HepG2 (cell line): ENCODE measurements around the gene NCOA7. TPM values are rescaled to one million over a fixed set of nuclear protein-coding genes. Genes with fewer than 3 reads are reported as not detected.

Source experiments
- ATAC-seq: fragments of 200-7000 bp; cut with Tn5 transposase; 3 replicates; pipeline ENCODE4 v1.9.1; 2020; ENCODE audit warnings: mild to moderate bottlenecking, moderate library complexity
- BruUV-seq: library from RNA; stranded (reverse); fragments of 400-500 nt; replicated peaks from 2 replicates; lab custom pipeline; 2021; lab: Mats Ljungman, UMichigan
- CTCF ChIA-PET: fragments of 300-600 bp; formaldehyde crosslinking; extraction: SDS; loops from one replicate; lab custom pipeline; 2021; ENCODE audit warnings: low total read pairs, inconsistent platforms, low intra/inter-chr PET ratio; lab: Yijun Ruan, JAX
- POLR2A ChIA-PET: fragments of 350-600 bp; sonication (Branson Sonifier 250); formaldehyde crosslinking; loops from one replicate; lab custom pipeline; 2020; ENCODE audit warnings: antibody characterized with exemption, inconsistent platforms; lab: Yijun Ruan, JAX
- DNase-seq: peaks from one replicate; pipeline ENCODE4 v3.0.0-alpha.2; 2015; ENCODE audit warnings: low spot score
- FAIRE-seq: peaks from 3 replicates; lab custom pipeline; 2011; peaks lifted over from hg19 to GRCh38; lab: Jason Lieb, UNC
- H2AFZ ChIP-seq: one replicate; pipeline ENCODE4 v1.6.1; 2011; ENCODE audit warnings: low read length, inconsistent platforms
- H3K27ac ChIP-seq: fragments of 300-600 bp; 3 replicates; pipeline ENCODE4 v1.8.0; 2011; ENCODE audit warnings: mixed run types, mild to moderate bottlenecking, mixed read lengths, low read length, inconsistent platforms; ENCODE audit not compliant: insufficient read depth; ENCODE audit errors: extremely low read length
- H3K27me3 ChIP-seq, 2 experiments: fragments of 200-600 bp in 1 of 2; 2 replicates in 1 of 2; 3 replicates in 1 of 2; pipeline versions ENCODE4 v1.6.0 to v1.8.0; 2011; ENCODE audit warnings: low read length in 2 of 2, mild to moderate bottlenecking in 2 of 2, moderate library complexity in 2 of 2, inconsistent platforms in 1 of 2; ENCODE audit not compliant: insufficient read depth in 2 of 2, control insufficient read depth in 1 of 2
- H3K36me3 ChIP-seq, 2 experiments: fragments of 200-600 bp in 1 of 2; replicated peaks in 1 of 2; 2 replicates in 1 of 2; 3 replicates in 1 of 2; pipeline versions ENCODE4 v1.5.1 to v1.8.0; 2011; ENCODE audit warnings: low read length in 2 of 2, inconsistent platforms in 1 of 2; ENCODE audit not compliant: insufficient read depth in 2 of 2, control insufficient read depth in 1 of 2
- H3K4me1 ChIP-seq: 2 replicates; pipeline ENCODE4 v1.5.1; 2012; ENCODE audit warnings: low read length, inconsistent platforms; ENCODE audit not compliant: insufficient read depth
- H3K4me2 ChIP-seq: 2 replicates; pipeline ENCODE4 v1.6.0; 2011; ENCODE audit warnings: low read depth, low read length, inconsistent platforms
- H3K4me3 ChIP-seq, 3 experiments: fragments of 200-600 bp in 1 of 3; sonication (generic), shearing (Covaris generic) in 1 of 3; replicated peaks in 1 of 3; 2 replicates each; pipeline ENCODE4 v1.5.1; 2011 to 2016; ENCODE audit warnings: low read length in 3 of 3, inconsistent platforms in 2 of 3, low read depth in 2 of 3, mild to moderate bottlenecking in 2 of 3, control low read depth in 1 of 3, mixed read lengths in 1 of 3; ENCODE audit not compliant: insufficient read depth in 1 of 3
- H3K79me2 ChIP-seq: one replicate; pipeline ENCODE4 v1.6.1; 2011; ENCODE audit warnings: low read length, inconsistent platforms; ENCODE audit not compliant: insufficient read depth
- H3K9ac ChIP-seq: 2 replicates; pipeline ENCODE4 v1.6.0; 2011; ENCODE audit warnings: mild to moderate bottlenecking, low read depth, low read length, inconsistent platforms; ENCODE audit not compliant: insufficient read depth
- H3K9me3 ChIP-seq: 2 replicates; pipeline ENCODE4 v1.5.1; 2012; ENCODE audit warnings: mild to moderate bottlenecking, low read length
- H4K20me1 ChIP-seq: 2 replicates; pipeline ENCODE4 v1.6.0; 2011; ENCODE audit warnings: inconsistent platforms, mild to moderate bottlenecking, low read length, moderate library complexity; ENCODE audit not compliant: insufficient read depth
- CCAR2 ChIP-seq: fragments of 200-400 bp; formaldehyde crosslinking; optimal IDR thresholded peaks from 2 replicates; pipeline ENCODE3; 2018; ENCODE audit warnings: low read depth, mild to moderate bottlenecking, low read length, moderate library complexity
- HNF1A ChIP-seq, 2 experiments: sonication (generic) in 1 of 2; formaldehyde crosslinking in 1 of 2; IDR thresholded peaks; 2 replicates each; pipeline versions ENCODE4 v1.4.0 to v1.6.1; 2016 to 2020; ENCODE audit warnings: borderline replicate concordance in 1 of 2, low read depth in 1 of 2, mild to moderate bottlenecking in 1 of 2, missing genetic modification reagents in 1 of 2
- NFIB ChIP-seq: sonication (generic); formaldehyde crosslinking; IDR thresholded peaks from 2 replicates; pipeline ENCODE4 v1.9.0; 2021; ENCODE audit warnings: missing genetic modification reagents, mild to moderate bottlenecking, borderline replicate concordance
- SALL2 ChIP-seq: sonication (generic); formaldehyde crosslinking; IDR thresholded peaks from 2 replicates; pipeline ENCODE4 v1.8.1; 2023; ENCODE audit warnings: mild to moderate bottlenecking, missing genetic modification reagents, inconsistent platforms
- SAP130 ChIP-seq: IDR thresholded peaks from 2 replicates; pipeline ENCODE4 v1.6.1; 2016; ENCODE audit warnings: low read depth
- ZNF598 ChIP-seq: sonication (generic); formaldehyde crosslinking; IDR thresholded peaks from 2 replicates; pipeline ENCODE4 v1.5.1; 2020; ENCODE audit warnings: mild to moderate bottlenecking, missing genetic modification reagents, borderline replicate concordance
- WGBS: methylation state at CpG from one replicate; pipeline ENCODE4 v1.1.6; 2017; ENCODE audit warnings: low lambda C conversion rate; 5-methylcytosine and 5-hydroxymethylcytosine counted together
- in situ Hi-C: cut with HindIII; loops from 2 replicates; pipeline ENCODE4 v1.10.0; 2017; ENCODE audit warnings: low pct_unique_long_range_greater_than_20kb; ENCODE audit not compliant: extremely low pct_ligation_motif_present
- intact Hi-C: fragments of 100-400 bp; cut with micrococcal nuclease; formaldehyde crosslinking; loops from one replicate; pipeline ENCODE4 v1.10.0; 2022; ENCODE audit not compliant: unreplicated experiment
- polyA plus RNA-seq, 8 experiments: library from polyadenylated mRNA; depleted of rRNA in 3 of 8; stranded (reverse) in 7 of 8; unstranded in 1 of 8; fragments of >200 nt; fragmentation: Illumina TruSeq in 4 of 8; extraction: Trizol in 4 of 8; gene quantifications; 2 replicates each; pipeline versions ENCODE4 v1.2.1 to v1.2.3, GENCODE V29; 2011 to 2016; ENCODE audit warnings: low read depth in 4 of 8, missing spikeins in 1 of 8, mixed read lengths in 1 of 8; ENCODE audit not compliant: insufficient read depth in 1 of 8
- total RNA-seq, 5 experiments: library from RNA; depleted of rRNA; stranded (reverse); fragments of >200 nt; fragmentation: Illumina TruSeq; extraction: Trizol; gene quantifications; 2 replicates each; pipeline ENCODE4 v1.2.3, GENCODE V29; 2016; ENCODE audit warnings: low read depth in 1 of 5

NCOA7 gene
- total and polyA plus RNA-seq, 2 of the 13 experiments (the other 11 are each of a cell fraction or from before 2014, with no cell fraction given): 13.6 to 20.8 TPM

GRCh38 chr6:125807293-125807692, 16.5 kb downstream of the NCOA7 start:
- ATAC-seq: no peak
- TF ChIP-seq CCAR2: no peak
- no peak for TF ChIP-seq ZNF598 (CRISPR knock-in tag)
- no peak for TF ChIP-seq HNF1A (IDR thresholded peaks at IDR 0.05; ENCODE audit: low read depth)
- no peak for TF ChIP-seq HNF1A (CRISPR knock-in tag; IDR thresholded peaks at IDR 0.05; ENCODE audit: borderline replicate concordance)
- TF ChIP-seq NFIB (CRISPR knock-in tag): no peak
- no peak for TF ChIP-seq SALL2
- TF ChIP-seq SAP130 (CRISPR knock-in tag): no peak
- TF ChIP-seq, all 625 proteins: peak for 0
- in situ Hi-C loops: no loop called here
- Histone ChIP-seq H4K20me1 (no peaks in the 10 kb centered on the region), H3K27me3 (no peaks in the 10 kb centered on the region), H3K27ac (no peak overlapping the region), H3K4me3 (no peak overlapping the region), H3K9ac (no peak overlapping the region), H2AFZ (no peak overlapping the region), H3K79me2 (no peaks in the 10 kb centered on the region), H3K4me1 (peaks cover 7% of the 10 kb centered on the region), H3K36me3 (no peaks in the 10 kb centered on the region; a peak in 3 of 5 replicates), H3K4me2 (no peak overlapping the region), H3K9me3 (no peaks in the 10 kb centered on the region)
- ChIA-PET POLR2A (interaction anchor here (0.7 kb wide), 1 partner anchor 17 kb away, joined by 3 read pairs; the partner anchor contains the start of gene NCOA7), CTCF (no interaction called here)
- FAIRE-seq: no peak
- WGBS: 96% methylated on average over 4 of the region's 4 CpGs
- no TSS peak for BruUV-seq
- no peak for DNase-seq
- intact Hi-C loops: no loop called here
